ENCODE measurements around the gene AMBRA1. TPM values are rescaled to one million over a fixed set of nuclear protein-coding genes. Genes with fewer than 3 reads are reported as not detected.
"Not testable (repeated sequence)": the region's sequence is repeated elsewhere in the genome, so short reads cannot be mapped to it uniquely, and the experiment has no call there.

AMBRA1 gene
- total RNA-seq, 1 experiment from 2014 or later: 21.0 TPM

DNA sequence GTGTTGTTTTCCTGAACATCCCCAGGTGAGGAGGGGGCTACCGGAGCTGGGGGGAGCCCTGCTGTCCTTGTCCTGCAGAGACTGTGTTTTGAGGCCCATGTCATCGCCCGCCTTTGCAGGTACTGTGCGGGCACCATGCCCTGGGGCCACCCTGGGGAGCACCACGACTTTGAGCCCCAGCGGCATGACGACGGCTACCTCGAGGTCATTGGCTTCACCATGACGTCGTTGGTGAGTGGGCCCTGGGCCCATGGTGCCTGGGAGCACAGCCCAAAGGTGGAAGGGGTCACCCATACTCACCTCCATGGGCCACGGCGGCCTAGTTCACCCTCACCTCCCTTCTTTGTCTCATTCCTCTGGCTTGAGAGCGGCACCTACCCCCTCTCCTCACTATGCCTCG, 219.0 kb downstream of the AMBRA1 start:
- in situ Hi-C loops (cut with HindIII; ENCODE audit: low pct_unique_long_range_greater_than_20kb, low sequenced_read_pairs): no loop called here
- no peak for DNase-seq (ENCODE audit: low read depth)

DNA sequence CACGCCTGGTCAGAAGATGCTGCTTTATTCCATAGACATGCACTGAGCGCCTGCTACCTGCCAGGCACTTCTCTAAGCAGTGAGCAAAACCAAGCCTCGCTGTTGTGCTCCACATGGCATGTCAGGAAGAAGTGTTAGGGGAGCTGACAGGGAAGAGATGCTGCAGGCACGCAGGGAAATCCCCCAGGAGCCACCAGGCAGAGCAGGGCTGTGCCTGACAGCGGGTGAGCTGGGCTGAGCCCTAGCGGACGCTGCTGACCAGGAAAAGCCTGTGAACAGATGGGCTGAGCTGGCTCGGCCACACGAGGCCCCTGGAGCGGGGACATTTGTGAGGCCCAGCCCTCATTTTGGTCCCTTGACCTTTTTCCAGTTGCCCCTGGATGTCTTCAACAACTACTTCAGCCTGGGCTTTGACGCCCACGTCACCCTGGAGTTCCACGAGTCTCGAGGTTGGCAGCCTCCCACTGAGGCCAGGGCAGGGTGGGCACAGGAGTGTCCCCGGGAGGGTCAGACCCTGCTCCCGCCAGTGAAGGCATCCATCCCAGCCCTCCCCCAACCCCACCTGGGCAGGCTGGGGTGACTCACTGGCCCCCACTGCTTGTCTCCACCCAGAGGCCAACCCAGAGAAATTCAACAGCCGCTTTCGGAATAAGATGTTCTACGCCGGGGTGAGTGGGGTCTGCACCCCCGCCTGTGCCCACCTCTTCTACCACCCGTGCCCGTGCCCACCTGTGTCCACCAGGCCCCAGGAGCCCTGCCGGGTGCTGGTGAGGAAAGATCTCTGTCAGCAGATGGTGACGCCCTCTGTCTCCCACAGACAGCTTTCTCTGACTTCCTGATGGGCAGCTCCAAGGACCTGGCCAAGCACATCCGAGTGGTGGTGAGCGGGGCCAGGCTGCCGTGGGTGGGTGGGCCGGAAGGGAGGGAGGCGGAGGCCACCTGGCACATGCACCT, 219.8 kb downstream of the AMBRA1 start:
- in situ Hi-C loops (cut with HindIII; ENCODE audit: low pct_unique_long_range_greater_than_20kb, low sequenced_read_pairs): no loop called here
- no peak for DNase-seq (ENCODE audit: low read depth)

DNA sequence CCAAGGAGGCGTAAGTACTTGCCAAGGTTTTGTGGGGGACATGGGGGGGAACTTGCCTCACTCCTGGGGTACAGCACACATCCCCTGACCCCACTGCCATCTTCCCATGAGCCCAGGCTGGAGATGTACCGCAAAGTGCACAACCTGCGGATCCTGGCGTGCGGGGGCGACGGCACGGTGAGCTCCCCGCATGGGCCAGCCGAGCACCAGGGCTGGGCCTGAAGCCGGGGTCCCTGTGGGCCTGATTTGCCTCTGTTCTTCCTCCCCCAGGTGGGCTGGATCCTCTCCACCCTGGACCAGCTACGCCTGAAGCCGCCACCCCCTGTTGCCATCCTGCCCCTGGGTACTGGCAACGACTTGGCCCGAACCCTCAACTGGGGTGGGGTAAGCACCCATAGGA, 221.3 kb downstream of the AMBRA1 start:
- DNase-seq (ENCODE audit: low read depth); in situ Hi-C loops (cut with HindIII; ENCODE audit: low pct_unique_long_range_greater_than_20kb, low sequenced_read_pairs): not testable (repeated sequence)

- in situ Hi-C loops (cut with HindIII; ENCODE audit: low pct_unique_long_range_greater_than_20kb, low sequenced_read_pairs): no loop called here
- no peak for DNase-seq (ENCODE audit: low read depth)
These were observed 221.7 kb downstream of the AMBRA1 start for GRCh38 chr11:46372086-46372485.

DNA sequence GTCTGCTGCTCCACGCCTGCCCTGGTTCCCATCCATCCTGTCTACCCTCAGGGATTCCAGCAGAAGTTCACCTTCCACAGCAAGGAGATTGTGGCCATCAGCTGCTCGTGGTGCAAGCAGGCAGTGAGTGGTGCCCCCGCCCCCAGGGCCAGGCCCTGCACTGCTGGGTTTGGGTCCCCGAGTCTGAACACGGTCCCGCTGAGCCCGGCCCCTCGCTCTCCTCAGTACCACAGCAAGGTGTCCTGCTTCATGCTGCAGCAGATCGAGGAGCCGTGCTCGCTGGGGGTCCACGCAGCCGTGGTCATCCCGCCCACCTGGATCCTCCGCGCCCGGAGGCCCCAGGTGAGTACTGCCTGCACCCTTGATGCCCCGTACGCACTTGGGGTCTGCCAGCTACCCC, 222.6 kb downstream of the AMBRA1 start:
- in situ Hi-C loops (cut with HindIII; ENCODE audit: low pct_unique_long_range_greater_than_20kb, low sequenced_read_pairs); DNase-seq (ENCODE audit: low read depth): not testable (repeated sequence)

DNA sequence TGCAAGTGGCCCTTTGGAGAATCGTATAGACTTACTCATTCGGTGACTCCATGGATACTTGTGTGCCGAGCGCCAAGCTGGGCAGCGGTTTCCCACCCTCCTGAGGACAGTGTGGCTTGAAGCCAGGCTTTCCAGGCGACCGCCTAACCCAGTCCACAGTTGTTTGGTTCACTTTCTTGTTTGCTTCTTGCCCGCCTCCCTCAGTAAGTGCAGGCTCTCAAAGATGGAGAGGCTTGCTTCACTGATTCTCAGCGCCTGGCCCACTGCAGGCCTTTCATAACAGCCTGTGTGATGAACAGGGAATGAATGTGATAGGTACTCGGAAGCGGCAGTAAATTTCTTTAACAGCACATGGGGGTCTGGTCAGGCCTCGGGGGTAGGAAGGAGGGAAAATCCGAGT, 223.6 kb downstream of the AMBRA1 start:
- in situ Hi-C loops (cut with HindIII; ENCODE audit: low pct_unique_long_range_greater_than_20kb, low sequenced_read_pairs): no loop called here
- no peak for DNase-seq (ENCODE audit: low read depth)

DNA sequence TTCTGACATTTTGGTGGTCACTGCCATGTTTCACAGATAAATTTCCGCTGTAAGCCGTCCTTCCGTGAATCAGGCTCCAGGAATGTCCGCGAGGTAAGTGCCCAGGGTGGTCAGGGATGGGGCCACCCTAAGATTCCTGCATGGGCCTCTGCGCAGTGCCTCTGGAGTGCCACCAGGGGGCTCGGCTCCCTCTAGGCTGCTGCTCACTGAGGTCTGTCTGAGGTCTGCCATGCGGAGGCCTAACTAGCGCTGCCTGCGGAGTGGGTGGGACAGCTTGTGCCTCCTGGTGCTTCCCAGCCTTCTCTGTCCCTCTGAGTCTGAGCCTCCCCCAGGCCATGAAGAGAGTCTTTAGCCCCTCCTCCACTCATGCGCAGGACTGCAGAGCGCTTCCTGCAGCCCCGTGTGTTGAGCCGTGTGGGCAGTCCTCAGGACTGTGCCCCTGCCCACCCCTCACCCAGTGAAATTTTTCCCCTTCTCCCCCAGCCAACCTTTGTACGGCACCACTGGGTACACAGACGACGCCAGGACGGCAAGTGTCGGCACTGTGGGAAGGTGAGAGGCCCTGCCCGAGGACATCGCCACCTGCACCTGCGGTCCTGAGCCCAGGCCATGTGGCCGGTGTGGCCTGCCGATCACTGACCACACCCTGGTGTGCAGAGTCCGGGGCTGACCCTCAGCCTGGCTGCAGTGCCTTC, 224.2 kb downstream of the AMBRA1 start:
- peak; percentile 57 for DNase-seq (ENCODE audit: low read depth)
- in situ Hi-C loops (cut with HindIII; ENCODE audit: low pct_unique_long_range_greater_than_20kb, low sequenced_read_pairs): no loop called here

DNA sequence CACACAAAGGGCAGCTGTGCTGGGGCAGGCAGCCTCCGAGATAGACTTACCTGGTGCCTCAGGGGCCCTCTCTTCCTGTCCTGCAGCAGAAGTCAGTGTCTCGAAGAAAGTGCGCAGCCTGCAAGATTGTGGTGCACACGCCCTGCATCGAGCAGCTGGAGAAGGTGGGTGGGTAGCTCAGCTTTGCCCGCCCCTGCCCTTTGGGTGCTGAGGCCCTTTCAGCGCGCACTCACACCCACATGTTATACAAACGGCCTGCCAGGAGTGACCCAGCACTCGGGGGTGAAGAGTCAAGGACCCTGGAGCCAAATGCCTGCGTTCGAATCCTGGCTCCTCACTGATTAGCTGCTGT, 225.9 kb downstream of the AMBRA1 start:
- no peak for DNase-seq (ENCODE audit: low read depth)
- in situ Hi-C loops (cut with HindIII; ENCODE audit: low pct_unique_long_range_greater_than_20kb, low sequenced_read_pairs): no loop called here

GRCh38 chr11:46367244-46367915, 226.4 kb downstream of the AMBRA1 start:
- no peak for DNase-seq (ENCODE audit: low read depth)
- in situ Hi-C loops (cut with HindIII; ENCODE audit: low pct_unique_long_range_greater_than_20kb, low sequenced_read_pairs): no loop called here

GRCh38 chr11:46366661-46367161, 227.1 kb downstream of the AMBRA1 start:
- no peak for DNase-seq (ENCODE audit: low read depth)
- in situ Hi-C loops (cut with HindIII; ENCODE audit: low pct_unique_long_range_greater_than_20kb, low sequenced_read_pairs): no loop called here

GRCh38 chr11:46366260-46366659, 227.6 kb downstream of the AMBRA1 start:
- in situ Hi-C loops (cut with HindIII; ENCODE audit: low pct_unique_long_range_greater_than_20kb, low sequenced_read_pairs): no loop called here
- DNase-seq (ENCODE audit: low read depth): no peak

DNA sequence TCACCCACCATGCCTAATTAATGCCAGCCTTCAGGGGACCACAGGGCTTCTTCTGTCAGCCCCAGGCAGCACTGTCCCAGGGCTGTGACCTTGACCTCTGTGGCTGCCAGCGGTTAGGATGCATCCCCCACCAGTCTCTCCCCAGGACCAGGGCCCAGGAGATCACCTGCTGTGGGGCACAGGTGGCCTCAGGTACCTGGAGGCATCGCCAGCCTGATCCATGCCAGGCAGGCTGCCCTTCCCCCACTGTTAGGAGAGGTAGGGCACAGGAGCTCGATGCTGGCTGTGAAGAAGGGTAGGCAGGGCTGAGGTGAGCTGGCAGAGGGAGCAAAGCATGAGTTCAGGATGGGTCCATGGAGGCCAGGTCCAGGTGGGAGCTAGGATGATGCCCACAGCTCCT, 229.0 kb downstream of the AMBRA1 start:
- in situ Hi-C loops (cut with HindIII; ENCODE audit: low pct_unique_long_range_greater_than_20kb, low sequenced_read_pairs): no loop called here

DNA sequence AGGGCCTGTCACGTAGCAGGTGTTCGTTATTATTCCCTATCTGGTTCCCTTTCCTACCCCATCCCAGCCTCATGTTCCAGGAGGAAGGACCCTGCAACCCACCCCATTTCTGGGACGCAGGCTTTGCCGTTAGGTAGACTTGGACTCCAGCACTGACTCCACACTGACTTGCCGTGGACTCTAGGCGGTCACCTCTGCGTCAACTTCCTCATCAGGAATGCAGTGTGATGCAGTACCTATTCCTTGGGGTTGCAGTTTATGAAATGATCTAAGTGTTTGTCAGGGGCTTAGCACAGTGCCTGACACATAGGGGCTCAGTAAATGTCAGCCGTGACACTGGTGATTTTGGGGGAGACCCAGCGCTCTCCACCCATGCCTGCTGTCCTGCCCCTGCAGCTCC, 229.8 kb downstream of the AMBRA1 start:
- in situ Hi-C loops (cut with HindIII; ENCODE audit: low pct_unique_long_range_greater_than_20kb, low sequenced_read_pairs): no loop called here

More for the DNA sequence above, 229.0 kb downstream of the AMBRA1 start:
- DNase-seq (ENCODE audit: low read depth): no peak

GRCh38 chr11:46363455-46364005, 230.3 kb downstream of the AMBRA1 start:
- DNase-seq (ENCODE audit: low read depth): peak; percentile 81
- in situ Hi-C loops (cut with HindIII; ENCODE audit: low pct_unique_long_range_greater_than_20kb, low sequenced_read_pairs): no loop called here

More for the DNA sequence above, 229.8 kb downstream of the AMBRA1 start:
- no peak for DNase-seq (ENCODE audit: low read depth)

DNA sequence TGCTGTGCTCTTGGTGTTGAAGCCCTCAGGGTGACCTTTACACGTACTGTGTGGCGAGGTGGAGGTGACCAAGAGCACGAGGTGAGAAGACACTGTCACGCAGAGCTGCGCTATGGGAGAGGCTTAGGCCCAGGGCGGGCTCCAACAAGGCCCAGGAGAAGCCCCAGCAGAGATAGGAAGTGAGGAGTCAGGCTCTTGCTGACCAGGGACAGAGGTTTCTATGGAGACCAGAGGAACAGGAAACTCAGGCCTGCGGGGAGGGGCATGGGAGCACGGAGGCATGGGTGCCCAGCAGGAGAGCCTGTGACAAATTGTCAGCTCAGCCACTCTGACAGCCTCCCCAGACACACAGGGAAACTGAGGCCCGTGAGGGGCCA, 230.8 kb downstream of the AMBRA1 start:
- peak; percentile 72 for DNase-seq (ENCODE audit: low read depth)
- in situ Hi-C loops (cut with HindIII; ENCODE audit: low pct_unique_long_range_greater_than_20kb, low sequenced_read_pairs): no loop called here

DNA sequence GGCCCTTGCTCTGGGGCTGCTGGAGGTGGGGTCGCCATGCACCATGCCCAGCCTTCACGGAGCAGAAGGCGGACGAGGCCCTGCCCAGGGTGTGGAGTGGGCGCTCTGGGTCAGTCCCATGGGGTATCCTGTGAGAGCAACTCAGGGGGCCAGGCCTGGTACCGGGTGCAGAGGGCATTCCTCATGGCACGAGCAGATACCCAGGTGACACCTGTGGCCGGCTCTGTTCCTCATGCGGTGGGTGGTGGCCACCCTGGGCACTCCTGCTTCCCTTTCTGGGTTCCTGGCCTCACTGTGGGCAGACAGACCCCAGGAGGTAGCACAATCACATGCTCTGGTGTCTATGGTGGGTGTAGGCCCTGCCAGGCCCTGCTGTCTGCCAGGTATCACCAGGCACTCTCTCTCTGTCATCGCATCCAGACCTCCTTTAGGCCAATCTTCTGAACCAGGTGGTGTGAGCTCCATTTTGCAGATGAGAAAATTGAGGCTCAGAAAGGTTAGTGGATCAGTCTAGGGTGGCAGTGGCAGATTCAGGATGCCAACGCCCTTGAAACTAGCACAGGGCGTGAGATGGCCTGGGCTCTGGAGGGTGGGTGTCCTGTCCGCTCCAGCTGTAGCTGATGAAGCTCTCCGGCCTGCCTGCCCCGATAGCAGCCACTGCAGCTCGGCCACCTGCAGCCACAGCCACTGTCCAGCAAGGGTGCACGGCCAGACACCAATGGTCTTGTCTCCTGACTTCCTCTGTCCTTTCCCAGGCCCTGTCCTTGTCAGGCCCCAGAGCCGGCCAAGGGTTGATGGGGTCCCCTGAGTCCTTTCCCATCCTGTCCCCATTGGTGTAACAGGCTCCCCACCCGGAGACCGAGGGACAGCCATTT, 231.4 kb downstream of the AMBRA1 start:
- in situ Hi-C loops (cut with HindIII; ENCODE audit: low pct_unique_long_range_greater_than_20kb, low sequenced_read_pairs): no loop called here

DNA sequence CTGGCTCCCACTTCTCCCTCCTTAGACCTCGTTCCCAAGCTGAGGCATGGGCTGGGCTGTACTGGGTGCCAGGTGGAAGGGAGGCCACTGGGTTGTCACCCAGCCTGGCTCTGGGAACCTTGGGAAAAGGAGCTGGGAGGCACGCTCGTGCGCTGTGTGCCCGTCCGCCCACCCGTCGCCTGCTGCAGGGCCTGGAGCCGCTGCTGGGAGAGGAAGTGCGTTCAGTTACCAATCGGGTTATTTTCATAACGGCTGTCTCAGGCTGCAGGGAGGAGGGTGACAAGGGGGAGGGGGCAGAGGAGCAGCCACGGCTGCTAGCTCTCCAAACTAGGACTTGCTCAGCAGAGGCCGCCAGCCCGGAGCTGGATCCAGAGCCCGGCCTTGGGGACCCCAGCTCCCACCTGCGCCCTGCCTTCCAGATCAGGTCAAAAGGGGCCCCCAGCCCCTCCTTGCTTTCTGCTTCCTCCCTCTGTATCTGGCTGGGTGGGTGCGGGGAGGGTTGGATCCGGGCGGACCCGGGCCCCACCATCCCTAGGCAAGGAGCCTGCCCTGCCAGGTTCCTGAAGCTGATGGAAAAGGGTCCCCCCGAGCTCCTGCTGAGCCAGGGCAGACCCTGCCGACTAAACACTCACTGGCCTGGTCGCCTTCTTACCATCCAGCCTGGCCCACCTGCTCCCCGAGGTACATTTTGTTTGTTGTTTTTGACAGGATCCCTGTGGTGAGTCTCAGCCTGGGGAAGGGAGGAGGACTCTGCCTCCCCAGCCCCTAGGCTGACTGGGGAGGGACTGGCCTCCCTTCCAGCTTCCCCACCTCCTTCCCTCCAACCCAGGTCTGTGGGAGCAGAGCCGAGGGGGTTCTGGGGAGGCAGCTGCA, 232.3 kb downstream of the AMBRA1 start:
- DNase-seq (ENCODE audit: low read depth): no peak
- in situ Hi-C loops (cut with HindIII; ENCODE audit: low pct_unique_long_range_greater_than_20kb, low sequenced_read_pairs): no loop called here

More for the DNA sequence above, 231.4 kb downstream of the AMBRA1 start:
- no peak for DNase-seq (ENCODE audit: low read depth)
